PFSK-1 (cell line): Measurements from ENCODE around the gene HSF2BP.

Source experiments
- POLR2AphosphoS5 ChIP-seq: IDR thresholded peaks from 2 replicates; pipeline ENCODE4 v1.6.1; 2012; ENCODE audit warnings: low read depth, mild to moderate bottlenecking, control low read depth, low read length, moderate library complexity
- REST ChIP-seq, 2 experiments: IDR thresholded peaks; 2 replicates each; pipeline versions ENCODE4 v1.6.1 to v1.8.0; 2011 to 2012; ENCODE audit warnings: low read depth in 2 of 2, low read length in 2 of 2, control low read depth in 1 of 2, inconsistent platforms in 1 of 2, mild to moderate bottlenecking in 1 of 2, moderate library complexity in 1 of 2; ENCODE audit not compliant: insufficient read depth in 1 of 2
- SIN3A ChIP-seq: IDR thresholded peaks from 2 replicates; pipeline ENCODE4 v1.6.1; 2012; ENCODE audit warnings: mild to moderate bottlenecking, low read length, moderate library complexity, borderline replicate concordance; ENCODE audit not compliant: insufficient read depth
- TAF1 ChIP-seq: IDR thresholded peaks from 2 replicates; pipeline ENCODE4 v1.6.1; 2012; ENCODE audit warnings: low read length, control low read depth, borderline replicate concordance; ENCODE audit not compliant: insufficient read depth

GRCh38 chr21:43686811-43687565, 27.7 kb upstream of the HSF2BP start:
- TF ChIP-seq POLR2AphosphoS5 (no peak), TAF1 (no peak), REST (IDR thresholded peaks at IDR 0.05; ENCODE audit: insufficient read depth in 1 of 2, low read depth in 2 of 2, low read length in 2 of 2) (no peak), SIN3A (no peak)
